H9 (cell line): Measurements from ENCODE around the gene TMEM164. TPM values are rescaled to one million over a fixed set of nuclear protein-coding genes. Genes with fewer than 3 reads are reported as not detected.

Experiments
- DNase-seq: peaks from one replicate; pipeline ENCODE4 v3.0.0-alpha.2; 2017
- H2AFZ ChIP-seq: one replicate; pipeline ENCODE4 v1.6.1; 2013; ENCODE audit warnings: mild to moderate bottlenecking, low read length, control low read depth, moderate library complexity
- H2AK5ac ChIP-seq: 2 replicates; pipeline ENCODE4 v1.6.1; 2013; ENCODE audit warnings: low read length, control low read depth, mixed read lengths; ENCODE audit not compliant: insufficient read length
- H2BK120ac ChIP-seq: one replicate; pipeline ENCODE4 v1.6.1; 2013; ENCODE audit warnings: low read depth, mild to moderate bottlenecking, low read length, control low read depth, inconsistent platforms; ENCODE audit not compliant: poor library complexity, severe bottlenecking
- H2BK12ac ChIP-seq: 2 replicates; pipeline ENCODE4 v1.6.1; 2013; ENCODE audit warnings: low read length, control low read depth, mixed read lengths, low read depth; ENCODE audit not compliant: insufficient read length
- H2BK15ac ChIP-seq: 2 replicates; pipeline ENCODE4 v1.6.1; 2013; ENCODE audit warnings: low read depth, low read length, control low read depth
- H2BK20ac ChIP-seq: one replicate; pipeline ENCODE4 v1.6.1; 2013; ENCODE audit warnings: low read depth, mild to moderate bottlenecking, low read length, control low read depth, inconsistent platforms; ENCODE audit not compliant: poor library complexity, severe bottlenecking
- H2BK5ac ChIP-seq: 2 replicates; pipeline ENCODE4 v1.6.1; 2013; ENCODE audit warnings: low read length, control low read depth, mixed read lengths; ENCODE audit not compliant: insufficient read length
- H3K14ac ChIP-seq: 2 replicates; pipeline ENCODE4 v1.6.1; 2013; ENCODE audit warnings: low read length, control low read depth; ENCODE audit not compliant: insufficient read depth
- H3K18ac ChIP-seq: 2 replicates; pipeline ENCODE4 v1.6.1; 2013; ENCODE audit warnings: low read depth, mild to moderate bottlenecking, mixed read lengths, low read length, control low read depth; ENCODE audit not compliant: insufficient read length
- H3K23ac ChIP-seq: 2 replicates; pipeline ENCODE4 v1.6.1; 2013; ENCODE audit warnings: low read length, control low read depth, mixed read lengths, low read depth; ENCODE audit not compliant: insufficient read length
- H3K23me2 ChIP-seq: 2 replicates; pipeline ENCODE4 v1.6.1; 2013; ENCODE audit warnings: low read depth, mild to moderate bottlenecking, mixed read lengths, low read length, control low read depth; ENCODE audit not compliant: insufficient read length, poor library complexity, severe bottlenecking
- H3K27ac ChIP-seq: 2 replicates; pipeline ENCODE4 v1.5.1; 2013; ENCODE audit warnings: low read length, control low read depth, mixed read lengths, low read depth; ENCODE audit not compliant: insufficient read length
- H3K27me3 ChIP-seq: 2 replicates; pipeline ENCODE4 v1.6.1; 2013; ENCODE audit warnings: low read length, control low read depth, inconsistent platforms; ENCODE audit not compliant: insufficient read depth
- H3K4ac ChIP-seq: 2 replicates; pipeline ENCODE4 v1.6.1; 2013; ENCODE audit warnings: low read depth, mild to moderate bottlenecking, control low read depth, inconsistent platforms, low read length, moderate library complexity
- H3K4me1 ChIP-seq: 2 replicates; pipeline ENCODE4 v1.6.1; 2013; ENCODE audit warnings: low read length, control low read depth, inconsistent platforms; ENCODE audit not compliant: insufficient read depth
- H3K4me2 ChIP-seq: 2 replicates; pipeline ENCODE4 v1.6.1; 2013; ENCODE audit warnings: low read length, control low read depth, mixed read lengths; ENCODE audit not compliant: insufficient read length, insufficient read depth
- H3K56ac ChIP-seq: 2 replicates; pipeline ENCODE4 v1.6.1; 2013; ENCODE audit warnings: low read depth, mild to moderate bottlenecking, mixed read lengths, low read length, control low read depth; ENCODE audit not compliant: insufficient read length
- H3K79me1 ChIP-seq: 2 replicates; pipeline ENCODE4 v1.6.1; 2013; ENCODE audit warnings: low read depth, mild to moderate bottlenecking, moderate library complexity, low read length, control low read depth, inconsistent platforms; ENCODE audit not compliant: insufficient read depth, poor library complexity, severe bottlenecking
- H3K79me2 ChIP-seq: 2 replicates; pipeline ENCODE4 v1.6.1; 2013; ENCODE audit warnings: low read length, control low read depth, inconsistent platforms; ENCODE audit not compliant: insufficient read depth
- H3K9ac ChIP-seq: 2 replicates; pipeline ENCODE4 v1.6.1; 2013; ENCODE audit warnings: low read length, control low read depth, mixed read lengths; ENCODE audit not compliant: insufficient read length; ENCODE audit errors: extremely low read depth
- H3K9me3 ChIP-seq: one replicate; pipeline ENCODE4 v1.6.1; 2013; ENCODE audit warnings: low read depth, low read length, inconsistent platforms; ENCODE audit not compliant: control insufficient read depth
- H3T11ph ChIP-seq: one replicate; pipeline ENCODE4 v1.6.1; 2013; ENCODE audit warnings: mild to moderate bottlenecking, low read length, control low read depth, inconsistent platforms
- H4K20me1 ChIP-seq: one replicate; pipeline ENCODE4 v1.6.1; 2013; ENCODE audit not compliant: control insufficient read depth, insufficient read length, insufficient read depth
- H4K5ac ChIP-seq: 2 replicates; pipeline ENCODE4 v1.6.1; 2013; ENCODE audit warnings: low read depth, mild to moderate bottlenecking, mixed read lengths, low read length, control low read depth; ENCODE audit not compliant: insufficient read length
- H4K8ac ChIP-seq: replicated peaks from 2 replicates; pipeline ENCODE4 v1.6.1; 2013; ENCODE audit warnings: low read length, control low read depth, mixed read lengths, low read depth; ENCODE audit not compliant: insufficient read length
- H4K91ac ChIP-seq: 2 replicates; pipeline ENCODE4 v1.6.1; 2013; ENCODE audit warnings: low read depth, mild to moderate bottlenecking, moderate library complexity, mixed read lengths, low read length, control low read depth; ENCODE audit not compliant: insufficient read length
- H3K27ac Mint-ChIP-seq, 3 experiments: 2 replicates in 2 of 3; 3 replicates in 1 of 3; pipeline ENCODE4 v1.8.0; 2020 to 2021; ENCODE audit warnings: mixed read lengths in 3 of 3, mild to moderate bottlenecking in 1 of 3, moderate library complexity in 1 of 3
- H3K27me3 Mint-ChIP-seq: 2 replicates; pipeline ENCODE4 v1.8.0; 2021; ENCODE audit warnings: low read depth, mild to moderate bottlenecking, moderate library complexity, mixed read lengths
- H3K36me3 Mint-ChIP-seq, 3 experiments: 2 replicates in 2 of 3; 3 replicates in 1 of 3; pipeline ENCODE4 v1.8.0; 2020 to 2021; ENCODE audit warnings: low read depth in 3 of 3, mixed read lengths in 3 of 3; ENCODE audit not compliant: insufficient read depth in 1 of 3
- H3K4me1 Mint-ChIP-seq, 2 experiments: 2 replicates each; pipeline ENCODE4 v1.8.0; 2020; ENCODE audit warnings: mixed read lengths in 2 of 2
- H3K4me3 Mint-ChIP-seq, 2 experiments: 2 replicates in 1 of 2; 3 replicates in 1 of 2; pipeline ENCODE4 v1.8.0; 2020 to 2021; ENCODE audit warnings: mild to moderate bottlenecking in 2 of 2, mixed read lengths in 2 of 2, moderate library complexity in 1 of 2
- H3K9me3 Mint-ChIP-seq, 2 experiments: 2 replicates in 1 of 2; 3 replicates in 1 of 2; pipeline ENCODE4 v1.8.0; 2020; ENCODE audit warnings: mild to moderate bottlenecking in 2 of 2, mixed read lengths in 2 of 2, moderate library complexity in 1 of 2
- CTCF ChIP-seq: fragments of 200-600 bp; sonication (generic); conservative IDR thresholded peaks from 3 replicates; pipeline ENCODE4 v1.8.0; 2021; ENCODE audit warnings: antibody characterized with exemption, mild to moderate bottlenecking
- WGBS: extraction: QIAGEN DNeasy Blood & Tissue Kit; methylation state at CpG from one replicate; pipeline ENCODE4 v1.1.7; 2013; ENCODE audit warnings: missing lambda C conversion rate, low lambda C conversion rate, mixed read lengths; ENCODE audit not compliant: insufficient read length; ENCODE audit errors: extremely low coverage; 5-methylcytosine and 5-hydroxymethylcytosine counted together
- total RNA-seq: library from RNA; stranded (reverse); gene quantifications from 2 replicates; pipeline ENCODE4 v1.2.1, GENCODE V29; 2021

TMEM164 gene
- total RNA-seq, 1 experiment from 2014 or later, result 30.4 TPM

- H4K20me1 ChIP-seq, result no peaks in the 10 kb centered on the region
- H3K56ac ChIP-seq, result no peak overlapping the region
- H3K23ac ChIP-seq, result no peak overlapping the region
- H3K9me3 Mint-ChIP-seq, result no peaks in the 10 kb centered on the region
- H3K27me3 Mint-ChIP-seq, result no peaks in the 10 kb centered on the region
- H3K18ac ChIP-seq, result no peak overlapping the region
- no peak overlapping the region for H3K4me2 ChIP-seq
- no peak overlapping the region for H3K4me3 Mint-ChIP-seq
- H2BK20ac ChIP-seq, result no peak overlapping the region
- peaks cover 11 to 25% (median 18%) of the 10 kb centered on the region in 3 experiments for H3K36me3 Mint-ChIP-seq
- H3K4me1 Mint-ChIP-seq, result peaks cover 13 to 15% of the 10 kb centered on the region in 2 experiments
- no peak overlapping the region for H3K27ac ChIP-seq
- no peaks in the 10 kb centered on the region for H3K23me2 ChIP-seq
- no peak overlapping the region for H4K8ac ChIP-seq
- no peaks in the 10 kb centered on the region for H3K79me1 ChIP-seq
- H3K9me3 ChIP-seq, result no peaks in the 10 kb centered on the region
- no CpG with 5 or more reads among the region's 10 CpGs for WGBS
- H3K27me3 ChIP-seq, result no peaks in the 10 kb centered on the region
- H3K79me2 ChIP-seq, result no peaks in the 10 kb centered on the region
- H4K91ac ChIP-seq, result no peak overlapping the region
- no peak for DNase-seq
- no peak overlapping the region for H4K5ac ChIP-seq
- no peak overlapping the region for H3K14ac ChIP-seq
- H3T11ph ChIP-seq, result no peak overlapping the region
- H2AFZ ChIP-seq, result no peak overlapping the region
- peak overlapping the region in 1 of 3 experiments; percentile 14; a peak in 2 of 7 replicates for H3K27ac Mint-ChIP-seq
- TF ChIP-seq CTCF, result no peak
- no peak overlapping the region for H3K9ac ChIP-seq
- H2AK5ac ChIP-seq, result no peak overlapping the region
- H2BK120ac ChIP-seq, result no peak overlapping the region
- H2BK5ac ChIP-seq, result no peak overlapping the region
- H2BK12ac ChIP-seq, result no peak overlapping the region
- H3K4ac ChIP-seq, result no peak overlapping the region
- H2BK15ac ChIP-seq, result no peak overlapping the region
- H3K4me1 ChIP-seq, result peaks cover 6% of the 10 kb centered on the region; the same call in 1 of the 2 replicates
Observed at GRCh38 chrX:110172215-110172614, 169.3 kb downstream of the TMEM164 start.
